Left ventricle myocardium inferior (tissue), 1 donor: ENCODE data around the gene SRBD1. TPM values are rescaled to one million over a fixed set of nuclear protein-coding genes. Genes with fewer than 3 reads are reported as not detected.
A peak's percentile ranks its signal among the peaks of the same experiment; 100 is the strongest.

Experiments
- DNase-seq: peaks from one replicate; pipeline ENCODE4 v3.0.0-alpha.2; 2020
- H3K27ac ChIP-seq: fragments of 200-600 bp; replicated peaks from 2 replicates; pipeline ENCODE4 v1.8.0; 2021
- H3K27me3 ChIP-seq: fragments of 200-600 bp; 2 replicates; pipeline ENCODE4 v1.8.0; 2021; ENCODE audit warnings: low read depth
- H3K36me3 ChIP-seq: fragments of 200-600 bp; 2 replicates; pipeline ENCODE4 v1.8.0; 2021
- H3K4me1 ChIP-seq: fragments of 200-600 bp; 2 replicates; pipeline ENCODE4 v1.8.0; 2021
- H3K4me3 ChIP-seq: fragments of 200-600 bp; 2 replicates; pipeline ENCODE4 v1.8.0; 2021; ENCODE audit warnings: mild to moderate bottlenecking, moderate library complexity
- H3K9me3 ChIP-seq: fragments of 200-600 bp; replicated peaks from 2 replicates; pipeline ENCODE4 v1.8.0; 2021
- CTCF ChIP-seq: fragments of 200-600 bp; IDR thresholded peaks from 2 replicates; pipeline ENCODE4 v1.8.0; 2021; ENCODE audit warnings: antibody characterized with exemption, mild to moderate bottlenecking, borderline replicate concordance
- intact Hi-C: fragments of 100-400 bp; cut with micrococcal nuclease; formaldehyde crosslinking; loops from one replicate; pipeline ENCODE4 v1.11.0; 2022
- total RNA-seq: library from RNA; stranded (reverse); fragmentation: NEBNext Ultra II Directional; extraction: Animal tissue kit (Norgen Biotek cat#: 25700); gene quantifications from one replicate; pipeline ENCODE4 v1.2.1, GENCODE V29; 2021
- donor health status: DM: no; HTN: yes; CAD: no; lungs with severe emphysema.

SRBD1 gene
- total RNA-seq, 1 donor from 2014 or later: 11.8 TPM

DNA sequence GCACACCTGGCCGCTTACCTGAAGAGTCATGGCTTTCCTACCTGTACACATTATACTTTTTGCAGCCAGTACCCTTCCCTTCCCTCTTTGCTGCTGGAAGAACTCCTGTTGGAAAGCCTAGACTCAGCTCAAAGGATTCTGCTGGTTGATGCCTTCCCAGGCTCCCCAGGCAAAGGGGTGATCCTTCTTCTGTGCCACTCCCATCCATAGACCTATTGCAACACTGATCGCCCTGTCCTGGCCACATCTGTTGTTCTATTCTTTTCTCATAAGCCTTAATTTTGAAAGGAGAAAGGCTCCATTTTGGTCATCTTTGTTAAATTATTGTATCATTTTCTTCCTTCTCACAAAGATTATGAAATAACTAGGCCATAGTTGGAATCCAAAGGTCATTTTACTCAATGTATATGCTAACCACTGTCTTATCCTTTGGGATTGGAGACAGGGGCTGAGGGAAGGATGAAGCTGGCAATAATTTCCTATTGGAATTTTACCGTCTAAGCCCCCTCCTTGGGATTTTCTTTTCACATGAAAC is 37.0 kb upstream of the SRBD1 start:
- Histone ChIP-seq H3K36me3 (peaks cover 3% of the 10 kb centered on the region), H3K9me3 (no peaks in the 10 kb centered on the region), H3K4me3 (no peak overlapping the region), H3K4me1 (peaks cover 61% of the 10 kb centered on the region), H3K27me3 (peaks cover 4% of the 10 kb centered on the region), H3K27ac (no peak overlapping the region)
- no peak for TF ChIP-seq CTCF
- DNase-seq: no peak
- intact Hi-C loops: loop anchor here (5.0 kb wide), 1 partner anchor 124 kb away; no protein-coding TSS in a partner anchor

- Histone ChIP-seq H3K27me3 (peaks cover 11% of the 10 kb centered on the region), H3K4me3 (no peak overlapping the region), H3K27ac (no peak overlapping the region), H3K4me1 (peaks cover 56% of the 10 kb centered on the region), H3K9me3 (no peaks in the 10 kb centered on the region), H3K36me3 (peaks cover 3% of the 10 kb centered on the region)
- no peak for DNase-seq
- no peak for TF ChIP-seq CTCF
- intact Hi-C loops: loop anchor here (5.0 kb wide), 1 partner anchor 125 kb away; no protein-coding TSS in a partner anchor
Measured at GRCh38 chr2:45647356-45647755, 36.3 kb upstream of the SRBD1 start.

GRCh38 chr2:45646289-45646688 is 35.2 kb upstream of the SRBD1 start:
- H3K27me3 ChIP-seq: peaks cover 18% of the 10 kb centered on the region
- H3K27ac ChIP-seq: no peak overlapping the region
- H3K4me1 ChIP-seq: peaks cover 45% of the 10 kb centered on the region
- no peak for DNase-seq
- H3K4me3 ChIP-seq: no peak overlapping the region
- no peak for TF ChIP-seq CTCF
- H3K9me3 ChIP-seq: no peaks in the 10 kb centered on the region
- H3K36me3 ChIP-seq: peaks cover 3% of the 10 kb centered on the region
- intact Hi-C loops: loop anchor here (5.0 kb wide), 1 partner anchor 126 kb away; no protein-coding TSS in a partner anchor

- intact Hi-C loops: loop anchor here (5.0 kb wide), 1 partner anchor 293 kb away; no protein-coding TSS in a partner anchor
- Histone ChIP-seq H3K4me1 (peaks cover 27% of the 10 kb centered on the region), H3K9me3 (no peaks in the 10 kb centered on the region), H3K27ac (no peak overlapping the region), H3K4me3 (peak overlapping the region; percentile 71), H3K36me3 (peaks cover 3% of the 10 kb centered on the region), H3K27me3 (peaks cover 18% of the 10 kb centered on the region)
- peak; percentile 70 for DNase-seq
- peak; percentile 98 for TF ChIP-seq CTCF
Measured at GRCh38 chr2:45643543-45644542, 32.8 kb upstream of the SRBD1 start.

- H3K36me3 ChIP-seq: no peaks in the 10 kb centered on the region
- no peak for DNase-seq
- intact Hi-C loops: loop anchor here (5.0 kb wide), 1 partner anchor 294 kb away; no protein-coding TSS in a partner anchor
- peaks cover 19% of the 10 kb centered on the region for H3K4me1 ChIP-seq
- H3K4me3 ChIP-seq: peak overlapping the region; percentile 71
- H3K9me3 ChIP-seq: no peaks in the 10 kb centered on the region
- H3K27me3 ChIP-seq: peaks cover 18% of the 10 kb centered on the region
- H3K27ac ChIP-seq: no peak overlapping the region
- no peak for TF ChIP-seq CTCF
Measured at GRCh38 chr2:45643095-45643494, 32.0 kb upstream of the SRBD1 start.
